ENCODE results near the gene LRRC4C. TPM values are rescaled to one million over a fixed set of nuclear protein-coding genes. Genes with fewer than 3 reads are reported as not detected.

LRRC4C gene
- total RNA-seq, 1 donor from 2014 or later: 14.0 TPM

GRCh38 chr11:41286751-41287150 is 172.7 kb downstream of the LRRC4C start:
- no peak overlapping the region for H3K27ac Mint-ChIP-seq
- no peak for DNase-seq (ENCODE audit: extremely low spot score, unreplicated experiment)
- TF ChIP-seq CTCF (conservative IDR thresholded peaks at IDR 0.05): no peak
- H3K36me3 Mint-ChIP-seq: no peaks in the 10 kb centered on the region
- no peak overlapping the region for H3K4me3 Mint-ChIP-seq
- H3K27me3 Mint-ChIP-seq: no peaks in the 10 kb centered on the region
- H3K9me3 Mint-ChIP-seq: no peaks in the 10 kb centered on the region
- H3K4me1 Mint-ChIP-seq (ENCODE audit: unreplicated experiment): no peaks in the 10 kb centered on the region

GRCh38 chr11:41284354-41284753 is 175.1 kb downstream of the LRRC4C start:
- H3K9me3 Mint-ChIP-seq: no peaks in the 10 kb centered on the region

GRCh38 chr11:41283191-41283930 is 176.1 kb downstream of the LRRC4C start:
- Mint-ChIP-seq H3K9me3 (no peaks in the 10 kb centered on the region), H3K27ac (no peak overlapping the region), H3K4me3 (no peak overlapping the region), H3K36me3 (no peaks in the 10 kb centered on the region), H3K27me3 (no peaks in the 10 kb centered on the region), H3K4me1 (ENCODE audit: unreplicated experiment) (no peaks in the 10 kb centered on the region)
- no peak for TF ChIP-seq CTCF (conservative IDR thresholded peaks at IDR 0.05)
- DNase-seq (ENCODE audit: extremely low spot score, unreplicated experiment): no peak

More at GRCh38 chr11:41284354-41284753, 175.1 kb downstream of the LRRC4C start:
- no peaks in the 10 kb centered on the region for H3K4me1 Mint-ChIP-seq (ENCODE audit: unreplicated experiment)
- DNase-seq (ENCODE audit: extremely low spot score, unreplicated experiment): no peak
- no peak overlapping the region for H3K27ac Mint-ChIP-seq
- no peak for TF ChIP-seq CTCF (conservative IDR thresholded peaks at IDR 0.05)
- no peaks in the 10 kb centered on the region for H3K36me3 Mint-ChIP-seq
- no peaks in the 10 kb centered on the region for H3K27me3 Mint-ChIP-seq
- H3K4me3 Mint-ChIP-seq: no peak overlapping the region

GRCh38 chr11:41282395-41282794 is 177.1 kb downstream of the LRRC4C start:
- Mint-ChIP-seq H3K36me3 (no peaks in the 10 kb centered on the region), H3K27me3 (no peaks in the 10 kb centered on the region), H3K4me3 (no peak overlapping the region), H3K9me3 (no peaks in the 10 kb centered on the region), H3K4me1 (ENCODE audit: unreplicated experiment) (no peaks in the 10 kb centered on the region), H3K27ac (no peak overlapping the region)
- no peak for DNase-seq (ENCODE audit: extremely low spot score, unreplicated experiment)
- TF ChIP-seq CTCF (conservative IDR thresholded peaks at IDR 0.05): no peak

- H3K27me3 Mint-ChIP-seq: peaks cover 3% of the 10 kb centered on the region
- no peak for TF ChIP-seq CTCF (conservative IDR thresholded peaks at IDR 0.05)
- no peak for DNase-seq (ENCODE audit: extremely low spot score, unreplicated experiment)
Measured at GRCh38 chr11:41281131-41281742, 178.2 kb downstream of the LRRC4C start.

More at GRCh38 chr11:41281131-41281742, 178.2 kb downstream of the LRRC4C start:
- Mint-ChIP-seq H3K4me1 (ENCODE audit: unreplicated experiment) (no peaks in the 10 kb centered on the region), H3K4me3 (no peak overlapping the region), H3K36me3 (no peaks in the 10 kb centered on the region), H3K9me3 (no peaks in the 10 kb centered on the region), H3K27ac (no peak overlapping the region)
